HepG2 (cell line): Measurements from ENCODE around the gene WNK4. TPM values are rescaled to one million over a fixed set of nuclear protein-coding genes. Genes with fewer than 3 reads are reported as not detected.

ENCODE experiments used
- ETV6 ChIP-seq: sonication (generic); formaldehyde crosslinking; conservative IDR thresholded peaks from 2 replicates; pipeline ENCODE4 v1.4.0; 2020; ENCODE audit warnings: missing genetic modification reagents
- FOXO1 ChIP-seq: sonication (generic); formaldehyde crosslinking; IDR thresholded peaks from 2 replicates; pipeline ENCODE4 v1.4.0; 2020; ENCODE audit warnings: missing genetic modification reagents
- GATA4 ChIP-seq: sonication (generic); IDR thresholded peaks from 2 replicates; pipeline ENCODE4 v1.6.1; 2016; ENCODE audit warnings: antibody characterized with exemption, low read depth, borderline replicate concordance
- GTF3A ChIP-seq: sonication (generic); formaldehyde crosslinking; conservative IDR thresholded peaks from 2 replicates; pipeline ENCODE4 v1.4.0; 2020; ENCODE audit warnings: mild to moderate bottlenecking, missing genetic modification reagents
- MAF1 ChIP-seq: sonication (generic); formaldehyde crosslinking; IDR thresholded peaks from 2 replicates; pipeline ENCODE4 v1.5.0; 2020; ENCODE audit warnings: missing genetic modification reagents, borderline replicate concordance
- NAIF1 ChIP-seq: sonication (generic); formaldehyde crosslinking; IDR thresholded peaks from 2 replicates; pipeline ENCODE4 v1.5.0; 2020; ENCODE audit warnings: mild to moderate bottlenecking, missing genetic modification reagents, borderline replicate concordance
- NPAS2 ChIP-seq: sonication (generic); formaldehyde crosslinking; IDR thresholded peaks from 2 replicates; pipeline ENCODE4 v1.8.0; 2022; ENCODE audit warnings: mild to moderate bottlenecking, missing genetic modification reagents, borderline replicate concordance
- NR2F2 ChIP-seq: IDR thresholded peaks from 2 replicates; pipeline ENCODE4 v1.6.1; 2012; ENCODE audit warnings: low read depth, inconsistent platforms, borderline replicate concordance
- PHF5A ChIP-seq: IDR thresholded peaks from one replicate; pipeline ENCODE4 v1.6.1; 2018; ENCODE audit warnings: low read depth, missing genetic modification reagents; ENCODE audit not compliant: unreplicated experiment
- RBM22 ChIP-seq: fragments of 200-400 bp; formaldehyde crosslinking; optimal IDR thresholded peaks from 2 replicates; pipeline ENCODE3; 2017; ENCODE audit warnings: mild to moderate bottlenecking, low read length, moderate library complexity
- SIX1 ChIP-seq: sonication (generic); formaldehyde crosslinking; IDR thresholded peaks from 2 replicates; pipeline ENCODE4 v1.4.0; 2020; ENCODE audit warnings: missing genetic modification reagents, borderline replicate concordance
- SP2 ChIP-seq: sonication (generic); formaldehyde crosslinking; IDR thresholded peaks from 2 replicates; pipeline ENCODE4 v1.5.1; 2020; ENCODE audit warnings: mild to moderate bottlenecking, missing genetic modification reagents
- ZNF570 ChIP-seq: sonication (generic); formaldehyde crosslinking; IDR thresholded peaks from 2 replicates; pipeline ENCODE4 v1.4.0; 2020; ENCODE audit warnings: mild to moderate bottlenecking, missing genetic modification reagents, borderline replicate concordance
- ZNF660 ChIP-seq: sonication (generic); formaldehyde crosslinking; IDR thresholded peaks from 2 replicates; pipeline ENCODE4 v1.5.1; 2020; ENCODE audit warnings: mild to moderate bottlenecking, low read depth, missing genetic modification reagents, borderline replicate concordance
- ZNF709 ChIP-seq: sonication (generic); formaldehyde crosslinking; IDR thresholded peaks from 2 replicates; pipeline ENCODE4 v1.5.0; 2020; ENCODE audit warnings: mild to moderate bottlenecking, missing genetic modification reagents
- polyA plus RNA-seq, 8 experiments: library from polyadenylated mRNA; depleted of rRNA in 3 of 8; stranded (reverse) in 7 of 8; unstranded in 1 of 8; fragments of >200 nt; fragmentation: Illumina TruSeq in 4 of 8; extraction: Trizol in 4 of 8; gene quantifications; 2 replicates each; pipeline versions ENCODE4 v1.2.1 to v1.2.3, GENCODE V29; 2011 to 2016; ENCODE audit warnings: low read depth in 4 of 8, missing spikeins in 1 of 8, mixed read lengths in 1 of 8; ENCODE audit not compliant: insufficient read depth in 1 of 8
- total RNA-seq, 5 experiments: library from RNA; depleted of rRNA; stranded (reverse); fragments of >200 nt; fragmentation: Illumina TruSeq; extraction: Trizol; gene quantifications; 2 replicates each; pipeline ENCODE4 v1.2.3, GENCODE V29; 2016; ENCODE audit warnings: low read depth in 1 of 5
- TF ChIP-seq, protein P1 (sequence below): sonication (generic); formaldehyde crosslinking; IDR thresholded peaks from 2 replicates; pipeline ENCODE4 v1.4.0; 2020; ENCODE audit warnings: missing genetic modification reagents
- TF ChIP-seq, protein P2 (sequence below): sonication (generic); formaldehyde crosslinking; IDR thresholded peaks from 2 replicates; pipeline ENCODE4 v1.4.0; 2020; ENCODE audit warnings: low read depth, missing genetic modification reagents
- TF ChIP-seq, protein P3 (sequence below): sonication (generic); formaldehyde crosslinking; IDR thresholded peaks from 2 replicates; pipeline ENCODE4 v1.8.0; 2023; ENCODE audit warnings: mild to moderate bottlenecking, missing genetic modification reagents

Gene WNK4
- total and polyA plus RNA-seq, 2 of the 13 experiments (the other 11 are each of a cell fraction or from before 2014, with no cell fraction given): 2.7 to 13.7 TPM

DNA sequence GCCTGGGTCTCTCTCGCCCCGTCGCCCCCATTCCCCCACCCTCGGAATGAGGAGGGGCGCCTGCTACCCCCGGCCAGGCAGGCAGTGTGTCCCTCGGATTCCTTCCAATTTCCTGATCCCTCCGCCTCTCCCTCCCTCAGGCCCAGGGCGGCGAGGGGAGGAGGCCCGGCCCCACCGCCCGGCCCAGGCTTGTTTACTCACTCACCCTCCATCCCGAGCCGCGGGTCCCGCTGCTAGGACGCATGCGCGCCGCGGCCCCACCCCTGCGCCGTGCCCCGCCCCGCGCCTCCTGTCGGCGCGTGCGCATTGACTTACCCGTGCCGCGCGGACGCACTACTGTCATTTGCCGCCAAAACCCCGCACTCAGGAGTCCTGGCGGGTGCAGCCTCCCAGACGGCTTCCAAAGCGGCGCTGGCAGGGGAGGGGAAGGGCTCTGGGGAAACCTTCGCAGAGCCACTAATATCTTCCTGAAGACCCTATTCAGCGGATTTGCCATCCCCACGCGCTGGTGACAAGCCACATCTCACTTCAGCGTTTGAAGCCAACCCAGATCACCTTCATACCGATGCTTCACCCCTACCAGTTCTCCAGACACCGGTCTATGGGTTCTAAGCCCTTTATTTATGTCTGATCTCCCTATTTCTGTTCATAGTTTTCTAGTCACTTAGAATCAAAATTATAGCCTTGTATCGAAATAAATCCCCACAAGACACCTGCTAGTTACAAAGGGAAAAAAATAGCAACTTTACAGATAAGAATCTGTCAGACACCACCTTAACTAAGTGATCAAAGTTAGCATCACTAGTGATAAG is 35.4 kb upstream of the WNK4 start, which contains the start of gene EZH1 (continued):
- TF ChIP-seq RBM22 (no peak), ZNF570 (CRISPR knock-in tag) (no peak), SP2 (CRISPR knock-in tag) (peak; percentile 53; the same call in 1 of the 2 replicates), NR2F2 (no peak), NAIF1 (CRISPR knock-in tag) (peak; percentile 57; the same call in 1 of the 2 replicates), ZNF709 (no peak; the same call in 1 of the 2 replicates), GATA4 (no peak), FOXO1 (peak; percentile 88), PHF5A (CRISPR knock-in tag) (no peak), MAF1 (CRISPR knock-in tag) (peak; percentile 71), NPAS2 (no peak), ETV6 (CRISPR knock-in tag) (peak; percentile 81), ZNF660 (no peak), GTF3A (CRISPR knock-in tag) (peak; percentile 46; the same call in 1 of the 2 replicates), SIX1 (no peak)
- TF ChIP-seq, protein P1, sequence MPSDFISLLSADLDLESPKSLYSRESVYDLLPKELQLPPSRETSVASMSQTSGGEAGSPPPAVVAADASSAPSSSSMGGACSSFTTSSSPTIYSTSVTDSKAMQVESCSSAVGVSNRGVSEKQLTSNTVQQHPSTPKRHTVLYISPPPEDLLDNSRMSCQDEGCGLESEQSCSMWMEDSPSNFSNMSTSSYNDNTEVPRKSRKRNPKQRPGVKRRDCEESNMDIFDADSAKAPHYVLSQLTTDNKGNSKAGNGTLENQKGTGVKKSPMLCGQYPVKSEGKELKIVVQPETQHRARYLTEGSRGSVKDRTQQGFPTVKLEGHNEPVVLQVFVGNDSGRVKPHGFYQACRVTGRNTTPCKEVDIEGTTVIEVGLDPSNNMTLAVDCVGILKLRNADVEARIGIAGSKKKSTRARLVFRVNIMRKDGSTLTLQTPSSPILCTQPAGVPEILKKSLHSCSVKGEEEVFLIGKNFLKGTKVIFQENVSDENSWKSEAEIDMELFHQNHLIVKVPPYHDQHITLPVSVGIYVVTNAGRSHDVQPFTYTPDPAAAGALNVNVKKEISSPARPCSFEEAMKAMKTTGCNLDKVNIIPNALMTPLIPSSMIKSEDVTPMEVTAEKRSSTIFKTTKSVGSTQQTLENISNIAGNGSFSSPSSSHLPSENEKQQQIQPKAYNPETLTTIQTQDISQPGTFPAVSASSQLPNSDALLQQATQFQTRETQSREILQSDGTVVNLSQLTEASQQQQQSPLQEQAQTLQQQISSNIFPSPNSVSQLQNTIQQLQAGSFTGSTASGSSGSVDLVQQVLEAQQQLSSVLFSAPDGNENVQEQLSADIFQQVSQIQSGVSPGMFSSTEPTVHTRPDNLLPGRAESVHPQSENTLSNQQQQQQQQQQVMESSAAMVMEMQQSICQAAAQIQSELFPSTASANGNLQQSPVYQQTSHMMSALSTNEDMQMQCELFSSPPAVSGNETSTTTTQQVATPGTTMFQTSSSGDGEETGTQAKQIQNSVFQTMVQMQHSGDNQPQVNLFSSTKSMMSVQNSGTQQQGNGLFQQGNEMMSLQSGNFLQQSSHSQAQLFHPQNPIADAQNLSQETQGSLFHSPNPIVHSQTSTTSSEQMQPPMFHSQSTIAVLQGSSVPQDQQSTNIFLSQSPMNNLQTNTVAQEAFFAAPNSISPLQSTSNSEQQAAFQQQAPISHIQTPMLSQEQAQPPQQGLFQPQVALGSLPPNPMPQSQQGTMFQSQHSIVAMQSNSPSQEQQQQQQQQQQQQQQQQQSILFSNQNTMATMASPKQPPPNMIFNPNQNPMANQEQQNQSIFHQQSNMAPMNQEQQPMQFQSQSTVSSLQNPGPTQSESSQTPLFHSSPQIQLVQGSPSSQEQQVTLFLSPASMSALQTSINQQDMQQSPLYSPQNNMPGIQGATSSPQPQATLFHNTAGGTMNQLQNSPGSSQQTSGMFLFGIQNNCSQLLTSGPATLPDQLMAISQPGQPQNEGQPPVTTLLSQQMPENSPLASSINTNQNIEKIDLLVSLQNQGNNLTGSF (CRISPR knock-in tag): peak; percentile 95
- TF ChIP-seq, protein P2, sequence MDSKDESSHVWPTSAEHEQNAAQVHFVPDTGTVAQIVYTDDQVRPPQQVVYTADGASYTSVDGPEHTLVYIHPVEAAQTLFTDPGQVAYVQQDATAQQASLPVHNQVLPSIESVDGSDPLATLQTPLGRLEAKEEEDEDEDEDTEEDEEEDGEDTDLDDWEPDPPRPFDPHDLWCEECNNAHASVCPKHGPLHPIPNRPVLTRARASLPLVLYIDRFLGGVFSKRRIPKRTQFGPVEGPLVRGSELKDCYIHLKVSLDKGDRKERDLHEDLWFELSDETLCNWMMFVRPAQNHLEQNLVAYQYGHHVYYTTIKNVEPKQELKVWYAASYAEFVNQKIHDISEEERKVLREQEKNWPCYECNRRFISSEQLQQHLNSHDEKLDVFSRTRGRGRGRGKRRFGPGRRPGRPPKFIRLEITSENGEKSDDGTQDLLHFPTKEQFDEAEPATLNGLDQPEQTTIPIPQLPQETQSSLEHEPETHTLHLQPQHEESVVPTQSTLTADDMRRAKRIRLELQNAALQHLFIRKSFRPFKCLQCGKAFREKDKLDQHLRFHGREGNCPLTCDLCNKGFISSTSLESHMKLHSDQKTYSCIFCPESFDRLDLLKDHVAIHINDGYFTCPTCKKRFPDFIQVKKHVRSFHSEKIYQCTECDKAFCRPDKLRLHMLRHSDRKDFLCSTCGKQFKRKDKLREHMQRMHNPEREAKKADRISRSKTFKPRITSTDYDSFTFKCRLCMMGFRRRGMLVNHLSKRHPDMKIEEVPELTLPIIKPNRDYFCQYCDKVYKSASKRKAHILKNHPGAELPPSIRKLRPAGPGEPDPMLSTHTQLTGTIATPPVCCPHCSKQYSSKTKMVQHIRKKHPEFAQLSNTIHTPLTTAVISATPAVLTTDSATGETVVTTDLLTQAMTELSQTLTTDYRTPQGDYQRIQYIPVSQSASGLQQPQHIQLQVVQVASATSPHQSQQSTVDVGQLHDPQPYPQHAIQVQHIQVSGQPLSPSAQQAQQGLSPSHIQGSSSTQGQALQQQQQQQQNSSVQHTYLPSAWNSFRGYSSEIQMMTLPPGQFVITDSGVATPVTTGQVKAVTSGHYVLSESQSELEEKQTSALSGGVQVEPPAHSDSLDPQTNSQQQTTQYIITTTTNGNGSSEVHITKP (CRISPR knock-in tag): no peak; the same call in 1 of the 2 replicates
- TF ChIP-seq, protein P3, sequence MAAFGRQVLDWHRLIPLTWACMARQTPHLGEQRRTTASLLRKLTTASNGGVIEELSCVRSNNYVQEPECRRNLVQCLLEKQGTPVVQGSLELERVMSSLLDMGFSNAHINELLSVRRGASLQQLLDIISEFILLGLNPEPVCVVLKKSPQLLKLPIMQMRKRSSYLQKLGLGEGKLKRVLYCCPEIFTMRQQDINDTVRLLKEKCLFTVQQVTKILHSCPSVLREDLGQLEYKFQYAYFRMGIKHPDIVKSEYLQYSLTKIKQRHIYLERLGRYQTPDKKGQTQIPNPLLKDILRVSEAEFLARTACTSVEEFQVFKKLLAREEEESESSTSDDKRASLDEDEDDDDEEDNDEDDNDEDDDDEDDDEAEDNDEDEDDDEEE (CRISPR knock-in tag): no peak; the same call in 1 of the 2 replicates
